A549 (cell line): ENCODE data around the gene SNTB2. TPM values are rescaled to one million over a fixed set of nuclear protein-coding genes. Genes with fewer than 3 reads are reported as not detected.

Source experiments
- ATAC-seq, 2 experiments: fragments of 200-7000 bp in 1 of 2; fragments of >200 bp in 1 of 2; cut with Nextera tagmentation in 1 of 2; cut with Tn5 transposase in 1 of 2; 3 replicates each; pipeline versions ENCODE4 v1.8.0 to v1.9.1; 2018 to 2020; ENCODE audit warnings: mild to moderate bottlenecking in 1 of 2, moderate library complexity in 1 of 2
- CTCF ChIA-PET: fragments of 300-600 bp; sonication (Branson Sonifier 250); formaldehyde crosslinking; extraction: SDS; loops from one replicate; lab custom pipeline; 2021; ENCODE audit warnings: antibody characterized with exemption, inconsistent platforms; lab: Yijun Ruan, JAX
- POLR2A ChIA-PET: fragments of 350-600 bp; formaldehyde crosslinking; extraction: SDS; loops from one replicate; lab custom pipeline; 2021; ENCODE audit warnings: antibody characterized with exemption, inconsistent platforms; lab: Yijun Ruan, JAX
- DNase-seq, 2 experiments: peaks; one replicate each; pipeline versions ENCODE4 v3.0.0 to v3.0.0-alpha.2; 2011 to 2016; ENCODE audit warnings: low read depth in 1 of 2, low spot score in 1 of 2
- FAIRE-seq: peaks from 2 replicates; lab custom pipeline; 2011; peaks lifted over from hg19 to GRCh38; lab: Jason Lieb, UNC
- H3K27ac ChIP-seq, 2 experiments: fragments of >200 bp; sonication (Bioruptor Twin); formaldehyde crosslinking; 3 replicates each; pipeline ENCODE4 v1.5.1; 2016 to 2017
- H3K4me1 ChIP-seq: fragments of >200 bp; sonication (Bioruptor Twin); formaldehyde crosslinking; 3 replicates; pipeline ENCODE4 v1.6.1; 2016
- H3K4me2 ChIP-seq: fragments of >200 bp; sonication (Bioruptor Twin); formaldehyde crosslinking; 3 replicates; pipeline ENCODE4 v1.6.1; 2016
- H3K4me3 ChIP-seq: fragments of >200 bp; sonication (Bioruptor Twin); formaldehyde crosslinking; 3 replicates; pipeline ENCODE4 v1.5.1; 2016
- H3K9me3 ChIP-seq: fragments of >200 bp; sonication (Bioruptor Twin); formaldehyde crosslinking; 3 replicates; pipeline ENCODE4 v1.6.1; 2016
- BCL3 ChIP-seq: fragments of >200 bp; sonication (Bioruptor Twin); formaldehyde crosslinking; IDR thresholded peaks from 3 replicates; pipeline ENCODE4 v1.6.1; 2016
- CBX2 ChIP-seq: fragments of 200-600 bp; sonication (generic); IDR thresholded peaks from 2 replicates; pipeline ENCODE4 v1.6.1; 2016; ENCODE audit warnings: low read depth, mild to moderate bottlenecking, borderline replicate concordance
- CEBPB ChIP-seq, 2 experiments: fragments of >200 bp in 1 of 2; sonication (Bioruptor Twin) in 1 of 2; formaldehyde crosslinking in 1 of 2; IDR thresholded peaks; 2 replicates each; pipeline ENCODE4 v1.6.1; 2012 to 2016
- CHD2 ChIP-seq: fragments of 150-350 bp; IDR thresholded peaks from 2 replicates; pipeline ENCODE4 v1.6.1; 2014; ENCODE audit warnings: low read length; ENCODE audit not compliant: partially characterized antibody
- CHD4 ChIP-seq: fragments of 200-600 bp; sonication (generic); IDR thresholded peaks from 2 replicates; pipeline ENCODE4 v1.6.1; 2016; ENCODE audit warnings: antibody characterized with exemption, mild to moderate bottlenecking, borderline replicate concordance
- CTCF ChIP-seq: fragments of >200 bp; sonication (Bioruptor Twin); formaldehyde crosslinking; IDR thresholded peaks from 3 replicates; pipeline ENCODE4 v1.5.1; 2016
- E2F6 ChIP-seq: IDR thresholded peaks from 2 replicates; pipeline ENCODE4 v1.6.1; 2012; ENCODE audit warnings: low read depth, borderline replicate concordance
- EP300 ChIP-seq, 2 experiments: fragments of >200 bp; sonication (Bioruptor Twin); formaldehyde crosslinking; IDR thresholded peaks; 2 replicates in 1 of 2; 3 replicates in 1 of 2; pipeline ENCODE4 v1.6.1; 2016 to 2017
- ESRRA ChIP-seq: fragments of 150-350 bp; IDR thresholded peaks from 2 replicates; pipeline ENCODE4 v1.6.1; 2014; ENCODE audit warnings: mild to moderate bottlenecking, low read length, borderline replicate concordance
- FOSL2 ChIP-seq, 2 experiments: fragments of 450-650 bp in 1 of 2; fragments of >200 bp in 1 of 2; sonication (Bioruptor Twin) in 1 of 2; formaldehyde crosslinking; IDR thresholded peaks; 2 replicates each; pipeline versions ENCODE4 v1.5.0 to v1.6.1; 2016 to 2020; ENCODE audit warnings: mild to moderate bottlenecking in 1 of 2, moderate library complexity in 1 of 2
- FOXS1 ChIP-seq: fragments of 250-450 bp; sonication (Bioruptor Pico); IDR thresholded peaks from 2 replicates; pipeline ENCODE4 v1.5.0; 2020; ENCODE audit warnings: mild to moderate bottlenecking, moderate library complexity
- GATA3 ChIP-seq: IDR thresholded peaks from 2 replicates; pipeline ENCODE4 v1.6.1; 2012; ENCODE audit warnings: borderline replicate concordance
- HDAC2 ChIP-seq: fragments of 200-600 bp; sonication (generic); IDR thresholded peaks from 2 replicates; pipeline ENCODE4 v1.6.1; 2016
- HOXA7 ChIP-seq: fragments of 250-450 bp; sonication (Bioruptor Pico); IDR thresholded peaks from 2 replicates; pipeline ENCODE4 v1.5.0; 2020; ENCODE audit warnings: mild to moderate bottlenecking, moderate library complexity
- HOXB5 ChIP-seq: fragments of 250-450 bp; sonication (Bioruptor Pico); IDR thresholded peaks from 2 replicates; pipeline ENCODE4 v1.5.0; 2020; ENCODE audit warnings: mild to moderate bottlenecking, moderate library complexity
- JUNB ChIP-seq: fragments of >200 bp; sonication (Bioruptor Twin); formaldehyde crosslinking; IDR thresholded peaks from 2 replicates; pipeline ENCODE4 v1.6.1; 2016
- KDM5A ChIP-seq: fragments of 200-600 bp; sonication (generic); IDR thresholded peaks from 2 replicates; pipeline ENCODE4 v1.6.1; 2016; ENCODE audit warnings: antibody characterized with exemption, mild to moderate bottlenecking
- MAZ ChIP-seq: fragments of 150-350 bp; IDR thresholded peaks from 2 replicates; pipeline ENCODE4 v1.6.1; 2014; ENCODE audit warnings: antibody characterized with exemption, low read depth, low read length, borderline replicate concordance
- NPAS2 ChIP-seq: fragments of 250-450 bp; sonication (Bioruptor Pico); IDR thresholded peaks from 2 replicates; pipeline ENCODE4 v1.8.0; 2022; ENCODE audit warnings: mild to moderate bottlenecking, moderate library complexity, borderline replicate concordance
- NR3C1 ChIP-seq: fragments of >200 bp; sonication (Bioruptor Twin); formaldehyde crosslinking; IDR thresholded peaks from 3 replicates; pipeline ENCODE4 v1.6.1; 2017
- PBX3 ChIP-seq: IDR thresholded peaks from 2 replicates; pipeline ENCODE4 v1.6.1; 2012
- POLR2AphosphoS2 ChIP-seq: conservative IDR thresholded peaks from 2 replicates; pipeline ENCODE4 v1.6.1; 2012; ENCODE audit warnings: low read length, improper control_type of control experiment, inconsistent platforms
- RAD21 ChIP-seq, 2 experiments: fragments of >200 bp in 1 of 2; sonication (Bioruptor Twin) in 1 of 2; formaldehyde crosslinking in 1 of 2; IDR thresholded peaks in 1 of 2; conservative IDR thresholded peaks in 1 of 2; 2 replicates in 1 of 2; 3 replicates in 1 of 2; pipeline ENCODE4 v1.6.1; 2012 to 2018; ENCODE audit warnings: inconsistent platforms in 1 of 2
- RFX5 ChIP-seq: fragments of 450-650 bp; IDR thresholded peaks from 2 replicates; pipeline ENCODE4 v1.7.1; 2014; ENCODE audit warnings: antibody characterized with exemption, mild to moderate bottlenecking, moderate library complexity
- TFCP2L1 ChIP-seq: fragments of 250-450 bp; sonication (Bioruptor Pico); IDR thresholded peaks from 2 replicates; pipeline ENCODE4 v1.5.0; 2021; ENCODE audit warnings: mild to moderate bottlenecking
- USF2 ChIP-seq: fragments of 450-650 bp; IDR thresholded peaks from 2 replicates; pipeline ENCODE4 v1.6.1; 2014; ENCODE audit warnings: antibody characterized with exemption
- ZNF302 ChIP-seq: fragments of 250-450 bp; sonication (Bioruptor Pico); IDR thresholded peaks from 2 replicates; pipeline ENCODE4 v1.9.0; 2021; ENCODE audit warnings: inconsistent platforms, mild to moderate bottlenecking, moderate library complexity
- ZSCAN20 ChIP-seq: fragments of 250-450 bp; sonication (Bioruptor Pico); IDR thresholded peaks from 2 replicates; pipeline ENCODE4 v1.8.0; 2022; ENCODE audit warnings: mild to moderate bottlenecking, moderate library complexity
- WGBS: methylation state at CpG from one replicate; pipeline ENCODE4 v1.1.6; 2017; ENCODE audit errors: missing lambda C conversion rate; 5-methylcytosine and 5-hydroxymethylcytosine counted together
- polyA plus RNA-seq, 4 experiments: library from polyadenylated mRNA; depleted of rRNA in 3 of 4; stranded (reverse); fragments of >200 nt; fragmentation: RNase III in 1 of 4; extraction: RNeasy Plus Mini Kit Qiagen cat#74134 plus additional on column Dnase treatment in 1 of 4; gene quantifications; 2 replicates in 3 of 4; 3 replicates in 1 of 4; pipeline ENCODE4 v1.2.3, GENCODE V29; 2011 to 2017

The SNTB2 gene
- polyA plus RNA-seq, 2 of the 4 experiments (the other 2 are of a cell fraction) = 7.8 to 20.8 TPM

- H3K9me3 ChIP-seq = no peaks in the 10 kb centered on the region
- 87% methylated on average over 6 of the region's 6 CpGs for WGBS
- H3K4me1 ChIP-seq = peaks cover 19% of the 10 kb centered on the region
- no peak overlapping the region for H3K27ac ChIP-seq
- DNase-seq (no peak), ATAC-seq (no peak), FAIRE-seq (no peak)
- POLR2A ChIA-PET = no interaction called here
- no peak overlapping the region for H3K4me3 ChIP-seq
- TF ChIP-seq ZSCAN20 (CRISPR knock-in tag) (no peak), NR3C1 (no peak), GATA3 (no peak), CTCF (no peak), EP300 (IDR thresholded peaks at IDR 0.05) (no peak), HOXB5 (CRISPR knock-in tag) (no peak), FOSL2 (IDR thresholded peaks at IDR 0.05) (no peak), FOSL2 (CRISPR knock-in tag; IDR thresholded peaks at IDR 0.05) (no peak), ZNF302 (CRISPR knock-in tag) (no peak), NPAS2 (CRISPR knock-in tag) (no peak), JUNB (no peak), MAZ (no peak), CEBPB (IDR thresholded peaks at IDR 0.05) (no peak), POLR2AphosphoS2 (no peak), TFCP2L1 (CRISPR knock-in tag) (no peak), CBX2 (no peak), CHD4 (no peak), RFX5 (no peak), HDAC2 (no peak), KDM5A (no peak), RAD21 (conservative IDR thresholded peaks at IDR 0.05 in 1 of 2, IDR thresholded peaks at IDR 0.05 in 1 of 2) (no peak)
- CTCF ChIA-PET = interaction anchor here (0.7 to 3.4 kb wide), 2 partner anchors 20 to 284 kb away, joined by 3 to 10 read pairs; no protein-coding TSS in a partner anchor
- no peak overlapping the region for H3K4me2 ChIP-seq
Observed at GRCh38 chr16:69169607-69170352, 17.2 kb upstream of the SNTB2 start.

GRCh38 chr16:69171325-69172084, 15.5 kb upstream of the SNTB2 start:
- ChIA-PET POLR2A (no interaction called here), CTCF (interaction anchor here (0.8 kb wide), 1 partner anchor 21 kb away, joined by 3 read pairs; no protein-coding TSS in a partner anchor)
- Histone ChIP-seq H3K9me3 (no peaks in the 10 kb centered on the region), H3K4me1 (peaks cover 19% of the 10 kb centered on the region), H3K27ac (no peak overlapping the region), H3K4me2 (no peak overlapping the region), H3K4me3 (no peak overlapping the region)
- WGBS = 88% methylated on average over 6 of the region's 6 CpGs
- DNase-seq = no peak
- no peak for TF ChIP-seq E2F6
- no peak for TF ChIP-seq FOXS1 (CRISPR knock-in tag)
- no peak for TF ChIP-seq USF2
- TF ChIP-seq NR3C1 = no peak
- no peak for TF ChIP-seq HOXA7 (CRISPR knock-in tag)
- no peak for TF ChIP-seq CHD2
- no peak for TF ChIP-seq ESRRA
- no peak for TF ChIP-seq EP300 (IDR thresholded peaks at IDR 0.05)
- no peak for TF ChIP-seq PBX3
- TF ChIP-seq RAD21 (conservative IDR thresholded peaks at IDR 0.05 in 1 of 2, IDR thresholded peaks at IDR 0.05 in 1 of 2) = no peak
- TF ChIP-seq BCL3 = no peak
- TF ChIP-seq ZSCAN20 (CRISPR knock-in tag) = no peak
- ATAC-seq = no peak
- FAIRE-seq = no peak
